ENCODE measurements around the gene ADPGK.

- TF ChIP-seq CTCF (IDR thresholded peaks at IDR 0.05) (no peak), POLR2A (IDR thresholded peaks at IDR 0.05) (no peak)
These were observed 77.3 kb downstream of the ADPGK start for GRCh38 chr15:72706266-72706665.
